OCI-M2 (cell line): ENCODE measurements around the gene OR2G2.

Experiments used
- DNase-seq: peaks from one replicate; lab custom pipeline; 2025; ENCODE audit not compliant: unreplicated experiment; lab: John Stamatoyannopoulos, UW

OR2G2 gene, protein sequence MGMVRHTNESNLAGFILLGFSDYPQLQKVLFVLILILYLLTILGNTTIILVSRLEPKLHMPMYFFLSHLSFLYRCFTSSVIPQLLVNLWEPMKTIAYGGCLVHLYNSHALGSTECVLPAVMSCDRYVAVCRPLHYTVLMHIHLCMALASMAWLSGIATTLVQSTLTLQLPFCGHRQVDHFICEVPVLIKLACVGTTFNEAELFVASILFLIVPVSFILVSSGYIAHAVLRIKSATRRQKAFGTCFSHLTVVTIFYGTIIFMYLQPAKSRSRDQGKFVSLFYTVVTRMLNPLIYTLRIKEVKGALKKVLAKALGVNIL

DNA sequence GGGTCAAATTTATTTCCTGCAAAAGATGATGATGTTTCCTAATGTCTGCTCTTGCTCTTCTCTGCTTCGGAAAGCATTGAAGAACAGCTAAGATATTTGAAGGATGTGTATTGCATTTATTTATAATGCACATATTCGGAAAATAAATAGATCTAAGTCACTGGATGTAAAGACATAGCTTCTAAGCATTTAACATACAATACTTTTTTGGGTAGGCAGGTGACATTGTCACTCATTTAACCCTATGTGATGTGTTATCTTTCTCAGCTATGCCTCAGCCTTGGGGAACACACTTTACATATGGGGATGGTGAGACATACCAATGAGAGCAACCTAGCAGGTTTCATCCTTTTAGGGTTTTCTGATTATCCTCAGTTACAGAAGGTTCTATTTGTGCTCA, at the start of gene OR2G2:
Gene OR2G2, plus strand, starts transcription at position 301 of the 400 bp plus-strand sequence. Its CDS starts 0 bp downstream, at position 301.
- DNase-seq, result no peak

DNA sequence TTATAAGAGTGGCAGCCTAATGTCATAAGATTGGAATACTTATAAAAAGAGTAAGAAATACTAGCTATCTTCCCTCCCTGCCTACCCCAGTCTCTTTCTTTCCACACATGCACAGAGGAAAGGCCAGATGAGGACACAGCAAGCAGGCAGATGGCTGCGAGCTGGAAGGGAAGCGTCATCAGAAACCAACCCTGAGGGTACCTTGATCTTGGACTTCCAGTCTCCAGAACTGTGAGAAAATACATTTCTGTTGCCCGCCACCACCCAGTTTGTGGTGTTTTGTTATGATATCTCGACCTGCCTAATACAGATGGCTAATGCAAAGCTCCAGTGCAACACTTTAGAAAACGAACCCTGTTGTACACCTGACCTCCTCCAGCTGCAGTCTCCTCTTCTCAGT, 49.6 kb upstream of the OR2G2 start:
- DNase-seq, result no peak

DNA sequence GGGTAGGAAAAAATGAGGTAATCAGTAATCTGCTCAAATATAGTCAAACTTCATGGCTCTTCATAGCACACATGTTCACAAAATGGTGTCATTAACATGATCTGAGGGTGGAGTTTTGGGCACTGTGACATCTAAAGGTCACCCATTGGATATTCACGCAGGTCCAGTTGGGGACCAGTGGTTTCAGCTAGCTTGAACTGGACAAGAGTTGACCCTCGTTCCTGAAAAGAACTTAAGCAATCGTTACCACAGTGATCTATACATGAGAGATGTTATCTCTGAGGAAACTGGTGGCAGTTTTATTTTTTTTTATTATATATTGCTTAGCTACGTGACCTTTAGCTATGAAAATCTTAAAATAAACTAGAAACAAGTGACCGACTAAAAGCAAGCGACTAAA, 48.9 kb upstream of the OR2G2 start:
- DNase-seq, result no peak

DNA sequence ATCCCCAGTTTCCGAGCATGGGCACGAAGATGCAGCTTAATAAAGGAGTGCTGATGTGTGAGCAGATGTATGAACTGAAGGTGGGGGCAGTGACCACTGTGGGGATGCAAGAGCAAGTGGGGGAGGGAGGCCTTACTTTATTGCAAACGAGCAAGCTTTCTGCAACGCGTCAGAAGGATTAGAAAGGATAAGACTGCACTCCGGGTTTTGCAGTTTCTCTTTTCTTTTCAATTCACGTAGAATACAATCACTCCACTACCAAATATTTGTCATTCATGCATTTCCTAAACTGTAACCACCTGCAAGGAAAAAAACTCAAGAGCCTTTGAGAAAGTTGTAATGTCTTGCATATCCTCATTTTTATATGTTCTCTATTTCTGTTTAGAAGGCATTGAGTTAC, 47.6 kb upstream of the OR2G2 start:
- DNase-seq, result no peak

DNA sequence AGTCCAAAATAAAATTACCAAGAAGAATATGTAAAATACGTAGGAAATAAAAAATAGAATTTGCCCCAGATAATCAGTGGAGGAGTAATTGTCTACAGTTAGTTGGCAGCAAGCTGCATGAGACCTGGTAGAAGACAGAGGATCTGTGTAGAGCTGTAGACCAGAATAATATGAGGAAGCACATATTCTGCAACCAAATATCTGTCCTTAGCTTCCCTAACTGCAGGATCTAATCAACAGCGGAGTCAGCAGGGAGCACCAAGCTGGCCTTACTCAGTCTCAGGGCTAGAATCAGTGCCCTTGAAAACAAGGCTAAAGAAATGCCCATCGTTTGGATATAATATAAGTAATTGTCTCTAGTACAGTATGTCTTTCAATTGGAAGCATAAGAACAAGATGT, 45.3 kb upstream of the OR2G2 start:
- DNase-seq, result no peak

DNA sequence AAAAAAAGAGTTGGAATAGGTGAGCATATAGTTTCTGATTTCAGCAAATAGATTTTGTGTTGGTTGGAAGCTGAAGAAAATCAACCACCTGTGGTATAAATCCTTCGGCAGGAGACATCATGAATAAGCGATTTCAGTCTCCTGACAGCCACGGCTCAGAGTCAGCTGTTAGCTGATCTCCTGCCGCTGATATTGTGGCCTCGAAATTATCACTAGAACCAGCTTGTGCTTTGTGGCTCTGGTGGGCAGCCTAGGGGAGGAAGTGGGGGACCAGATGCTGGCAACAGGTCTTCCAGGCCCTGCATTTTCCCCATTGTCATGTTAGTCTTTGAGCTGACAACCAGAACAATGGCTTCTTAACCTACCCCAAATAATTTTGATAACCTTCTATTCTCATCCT, 40.1 kb upstream of the OR2G2 start:
- DNase-seq, result peak; percentile 21

DNA sequence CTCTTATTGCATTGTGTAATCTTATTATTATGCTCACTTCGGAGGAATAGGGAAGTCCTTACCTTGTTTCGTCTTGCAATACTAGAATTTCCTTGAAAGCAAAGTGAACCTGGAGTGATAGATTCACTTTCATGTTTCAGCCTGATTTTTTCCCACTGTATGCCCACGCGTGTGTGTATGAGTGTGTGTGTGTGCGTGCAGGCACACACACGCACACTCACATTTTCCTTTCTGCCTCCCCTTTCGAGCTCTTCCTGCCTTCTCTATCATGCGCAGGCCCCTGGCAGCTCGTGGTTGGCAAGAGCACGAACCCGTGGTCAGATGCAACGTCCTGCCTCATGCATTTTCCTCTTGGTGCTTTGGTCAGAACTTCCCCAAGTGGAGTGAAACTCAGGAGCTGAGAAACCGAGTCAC, 39.4 kb upstream of the OR2G2 start, which contains the start of gene GCSAML:
Gene GCSAML, plus strand, starts transcription at position 366 of the 414 bp plus-strand sequence. CDS start 58 bp downstream, outside the sequence.
- DNase-seq, result no peak

DNA sequence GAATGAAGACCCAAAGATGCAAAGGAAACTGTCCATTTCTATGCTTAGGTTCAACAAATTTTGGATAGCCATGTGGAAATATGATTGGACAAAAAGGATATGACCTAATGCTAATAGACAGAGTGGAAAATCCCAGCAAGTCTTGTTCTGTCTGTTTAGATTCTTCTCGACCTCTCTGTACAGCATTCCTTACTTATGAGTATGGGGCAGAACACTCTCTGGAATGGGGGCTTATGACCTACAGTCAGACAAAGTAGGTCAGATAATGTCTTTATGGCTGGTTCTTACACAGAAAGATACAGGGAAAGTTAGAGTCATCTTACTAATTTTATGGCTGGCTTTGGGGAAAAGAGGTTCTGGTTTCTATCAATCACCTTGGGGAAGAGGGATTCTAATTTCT, 36.4 kb upstream of the OR2G2 start:
- DNase-seq, result no peak

DNA sequence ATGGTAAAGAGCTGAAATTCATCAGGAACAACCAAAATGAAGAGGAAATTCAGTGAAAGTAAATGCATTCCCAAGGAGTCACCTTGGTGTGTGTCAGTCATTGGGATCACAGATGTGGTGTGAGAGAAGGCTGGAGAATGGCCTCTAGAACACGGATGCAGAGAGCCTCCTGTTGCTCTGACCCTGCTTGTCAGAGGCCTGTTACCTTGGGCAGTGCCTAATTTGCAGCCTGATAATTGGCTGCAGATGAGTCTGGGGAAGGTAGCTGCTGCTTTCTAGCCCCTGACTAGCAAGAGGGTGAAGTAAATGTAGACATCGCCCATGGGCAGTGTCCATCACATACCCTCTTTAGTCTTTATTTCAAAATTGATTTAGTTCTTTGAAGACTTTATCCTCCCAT, 35.9 kb upstream of the OR2G2 start:
- DNase-seq, result no peak

DNA sequence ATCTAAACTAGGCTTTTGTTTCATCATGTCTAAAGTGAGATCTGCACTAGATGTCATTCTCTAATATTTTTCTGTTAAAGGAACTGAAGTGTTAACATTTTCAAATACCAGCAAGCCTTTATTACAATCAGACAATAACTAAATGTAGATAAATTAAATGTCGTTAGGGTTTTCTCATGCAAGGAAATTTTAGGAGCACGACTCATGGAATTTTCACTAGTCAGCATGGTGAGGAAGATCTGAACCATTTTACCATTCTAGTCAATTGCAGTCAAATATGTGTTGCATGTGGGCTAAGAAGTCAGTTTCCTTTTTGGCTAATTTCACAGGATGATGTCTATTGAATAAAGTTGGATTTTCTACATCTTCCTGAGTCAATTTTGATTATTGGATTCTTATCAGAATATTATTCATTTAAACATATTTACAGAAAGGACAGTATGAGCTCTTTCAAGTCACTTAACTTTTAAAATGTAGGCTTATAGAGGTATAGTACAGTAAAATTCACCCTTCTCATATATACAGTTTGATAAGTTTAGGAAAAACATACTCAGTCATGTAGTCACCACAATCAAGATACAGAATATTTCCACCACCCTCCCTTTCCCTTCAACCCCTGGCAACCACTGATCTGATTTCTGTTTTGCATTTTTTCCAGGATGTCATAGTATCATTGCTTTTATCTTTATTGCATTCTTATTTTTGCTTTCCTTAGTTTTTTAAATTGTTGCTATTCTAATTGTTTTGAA, 30.1 kb upstream of the OR2G2 start:
- no peak for DNase-seq

DNA sequence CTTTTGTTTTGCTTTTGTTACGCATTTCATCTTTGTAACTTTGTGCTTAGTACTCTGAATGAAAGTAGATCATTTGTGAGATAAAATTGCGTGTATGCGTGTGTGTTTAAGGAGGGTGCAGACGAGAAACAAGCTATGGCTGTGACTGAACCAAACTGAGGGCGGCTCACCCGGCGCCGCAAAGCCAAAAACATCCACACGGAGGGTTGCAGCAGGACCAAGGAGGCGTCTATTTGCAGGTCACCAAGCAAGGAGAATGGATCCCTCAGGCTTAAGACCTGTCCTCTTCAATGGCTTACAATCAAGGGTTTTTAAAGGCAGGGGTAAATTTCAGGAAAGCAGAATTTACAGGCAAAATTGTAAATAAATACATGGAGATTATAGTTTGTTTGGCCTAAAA, 26.4 kb upstream of the OR2G2 start:
- DNase-seq, result no peak

DNA sequence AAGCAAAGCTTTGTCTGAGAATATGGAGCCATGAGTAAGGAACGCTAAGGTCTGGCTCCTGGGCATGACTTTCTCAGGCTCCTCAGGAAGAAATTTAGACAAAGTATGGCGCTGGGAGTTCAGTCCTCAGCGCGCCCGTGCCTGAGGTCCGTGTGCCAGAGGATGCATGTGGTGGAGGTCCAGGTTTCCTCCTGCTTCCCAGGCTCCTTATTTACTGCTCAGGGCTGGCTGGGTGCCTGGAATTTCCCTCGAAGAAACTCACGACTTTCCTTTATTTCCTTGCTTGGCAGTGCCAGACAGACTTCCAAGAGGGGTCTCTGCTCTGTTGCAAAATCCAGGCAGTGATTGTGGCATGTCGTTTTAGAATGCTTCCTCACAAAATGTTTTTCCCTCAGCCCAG, 26.0 kb upstream of the OR2G2 start:
- DNase-seq, result no peak

DNA sequence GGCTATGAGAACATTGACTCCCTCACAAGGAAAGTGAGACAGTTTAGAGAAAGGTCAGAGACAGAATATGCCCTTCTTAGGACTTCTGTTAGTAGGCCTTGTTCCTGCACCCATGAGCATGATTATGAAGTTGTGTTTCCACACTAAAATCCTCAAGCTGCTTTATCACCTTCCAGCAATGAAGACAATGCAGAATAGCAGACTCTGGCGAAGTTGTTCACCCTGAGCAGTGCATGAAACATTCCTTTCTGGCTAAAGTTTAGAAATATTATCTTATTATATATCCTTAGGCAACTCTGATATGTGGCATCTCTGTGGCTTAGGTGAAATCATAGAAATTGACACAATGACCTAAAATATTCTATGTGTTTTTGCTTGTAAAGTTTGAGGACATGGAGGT, 13.9 kb upstream of the OR2G2 start:
- DNase-seq, result no peak

DNA sequence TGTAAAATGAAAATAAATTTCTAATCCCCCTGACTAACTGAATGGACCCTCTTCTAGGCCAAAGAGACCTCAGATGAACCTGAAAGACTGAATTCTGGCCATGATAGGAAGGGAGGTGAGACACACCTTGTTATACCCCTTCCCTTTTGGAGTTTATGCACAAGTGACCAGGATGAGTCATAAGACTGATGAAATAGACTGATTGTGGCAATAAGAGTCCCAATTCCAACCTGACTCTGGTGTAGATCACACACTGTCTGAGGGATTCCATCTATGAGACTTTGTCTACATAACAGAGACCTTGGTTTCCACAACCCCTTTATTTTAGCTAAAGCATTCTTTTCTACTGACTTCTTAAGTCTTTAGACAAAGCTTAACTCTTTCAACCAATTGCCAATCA, 13.5 kb upstream of the OR2G2 start:
- no peak for DNase-seq

DNA sequence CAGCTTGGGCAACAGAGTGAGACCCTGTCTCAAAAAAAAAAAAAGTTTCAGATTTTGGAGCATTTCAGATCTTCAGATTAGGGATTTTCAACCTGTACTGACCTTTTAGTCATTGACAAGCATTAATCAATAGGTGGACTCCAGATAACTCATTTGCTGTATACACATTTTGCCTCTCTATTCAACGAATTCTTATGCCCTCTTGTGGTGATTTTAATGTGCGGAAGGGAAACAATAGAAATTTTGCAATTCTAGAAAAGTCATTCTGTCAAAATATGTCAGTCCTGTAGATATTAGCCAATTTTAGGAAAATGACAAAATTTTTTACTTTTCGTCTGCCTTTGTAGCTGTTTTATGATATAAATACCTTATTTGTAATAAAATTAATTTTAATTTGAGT, 11.6 kb upstream of the OR2G2 start:
- DNase-seq, result no peak

DNA sequence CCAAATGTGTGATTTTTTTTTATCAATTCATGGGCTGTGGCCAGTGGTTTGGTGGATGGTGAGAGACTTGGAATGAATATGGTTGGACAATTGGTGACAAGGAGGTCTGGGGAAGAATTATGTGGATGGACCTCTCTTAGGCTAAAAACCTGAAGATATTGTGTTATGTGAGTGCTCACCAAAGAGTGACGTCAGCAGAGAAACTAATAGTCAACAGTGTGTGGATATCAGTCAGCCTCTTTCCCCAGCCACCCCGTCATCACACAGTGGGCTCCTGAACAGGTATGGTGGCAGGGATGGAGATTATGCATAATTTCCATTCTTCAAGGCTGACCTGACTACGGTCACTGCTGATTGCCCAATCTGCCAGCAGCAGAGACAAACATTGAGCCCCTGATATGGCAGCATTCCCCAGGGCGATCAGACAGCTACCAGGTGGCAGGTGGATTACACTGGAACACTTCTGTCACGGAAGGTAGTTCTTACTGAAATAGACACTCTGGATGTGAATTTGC, 9.2 kb upstream of the OR2G2 start:
- DNase-seq, result no peak

DNA sequence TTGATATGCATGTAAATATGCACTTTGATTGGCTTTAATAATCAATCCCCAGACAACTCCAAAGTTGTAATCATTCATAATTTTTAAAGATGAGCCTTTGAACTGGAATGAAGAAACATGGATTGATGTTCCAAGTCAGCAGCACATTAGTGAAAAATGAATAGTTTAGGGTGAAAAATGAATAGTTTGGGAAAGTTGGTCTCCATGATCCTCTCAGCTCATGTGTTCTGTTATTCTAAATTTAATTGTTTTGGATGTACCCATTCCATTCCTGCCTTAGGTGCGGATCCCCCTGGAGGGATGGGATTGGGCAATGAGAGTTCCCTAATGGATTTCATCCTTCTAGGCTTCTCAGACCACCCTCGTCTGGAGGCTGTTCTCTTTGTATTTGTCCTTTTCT, 17.1 kb downstream of the OR2G2 start, which contains the start of gene OR2G3:
Gene OR2G3, plus strand, starts transcription at position 301 of the 400 bp plus-strand sequence. Its CDS starts 0 bp downstream, at position 301.
- DNase-seq, result no peak

DNA sequence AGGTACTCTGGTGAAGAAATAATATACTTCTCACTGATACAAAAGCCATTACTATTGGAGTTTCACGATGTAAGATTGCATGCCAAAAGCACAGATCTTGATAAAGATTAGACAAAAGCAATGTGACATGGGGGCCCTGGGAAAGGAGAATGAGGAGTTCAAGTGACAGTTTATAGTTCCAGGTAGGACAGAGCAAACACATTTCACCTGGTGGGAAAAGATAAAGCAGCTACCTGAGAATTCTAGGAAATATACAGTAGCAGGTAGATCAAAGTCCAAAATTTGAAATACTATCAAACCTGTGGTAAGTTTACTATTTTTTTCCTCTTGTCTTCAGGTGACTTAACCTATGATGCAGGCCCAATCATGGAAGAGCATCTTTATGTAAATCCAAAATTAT, 25.2 kb downstream of the OR2G2 start:
- no peak for DNase-seq

DNA sequence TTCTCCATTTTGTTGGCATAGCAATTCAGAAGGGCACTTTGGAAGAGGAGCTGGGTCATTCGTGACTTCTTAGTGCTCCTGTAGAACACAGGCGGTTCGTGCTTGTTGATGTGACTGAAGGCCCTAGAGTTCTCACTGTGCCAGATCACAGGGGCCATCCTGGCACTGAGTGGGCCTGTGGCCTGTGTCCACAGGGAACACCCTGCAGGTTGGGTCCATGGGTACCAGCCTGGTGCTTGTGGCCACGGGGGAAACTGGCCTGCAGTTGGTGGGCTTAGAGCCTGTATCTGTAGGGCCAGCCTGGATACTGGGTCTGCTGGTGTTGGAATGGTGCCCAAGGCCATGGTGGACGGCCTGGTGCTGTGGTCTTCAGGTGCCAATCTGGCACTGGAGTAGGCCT, 26.5 kb downstream of the OR2G2 start:
- no peak for DNase-seq

DNA sequence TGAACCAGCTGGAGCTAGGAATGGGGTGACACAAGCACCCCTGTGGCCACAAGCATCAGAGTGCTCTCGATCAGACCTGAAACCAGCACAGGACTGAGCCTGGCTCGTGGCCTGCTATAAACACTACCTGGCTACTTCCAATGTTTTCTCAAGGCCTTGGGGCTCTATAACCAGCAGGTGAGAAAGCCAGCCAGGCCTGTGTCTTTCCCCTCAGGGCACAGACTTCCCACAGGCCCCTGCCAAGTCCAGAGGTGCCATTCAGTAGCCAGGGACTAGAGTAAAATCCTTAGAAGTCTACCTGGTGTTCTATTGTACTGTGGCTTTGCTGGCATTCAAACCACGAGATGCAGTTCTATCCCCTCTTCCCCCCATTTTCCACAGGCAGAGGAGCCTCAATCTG, 39.8 kb downstream of the OR2G2 start:
- DNase-seq, result no peak

DNA sequence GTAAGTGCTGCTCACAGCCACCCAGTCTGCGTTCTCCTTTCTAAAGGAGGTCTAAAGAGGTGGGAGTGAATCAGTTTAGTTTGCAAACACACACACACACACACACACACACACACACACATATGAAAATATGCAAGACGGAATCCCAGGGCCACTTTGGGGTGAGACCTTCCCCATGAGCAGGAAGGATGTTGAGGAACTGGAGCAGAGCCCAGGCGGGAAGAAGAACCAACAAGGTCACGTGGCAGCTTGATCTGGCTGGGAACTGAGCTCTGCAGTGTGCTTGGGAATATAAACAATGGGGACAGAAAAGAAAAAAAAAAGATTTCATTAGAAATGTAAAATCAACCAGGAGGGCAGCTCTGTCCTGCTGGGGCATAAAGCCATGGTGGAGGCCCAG, 49.9 kb downstream of the OR2G2 start:
- no peak for DNase-seq

DNA sequence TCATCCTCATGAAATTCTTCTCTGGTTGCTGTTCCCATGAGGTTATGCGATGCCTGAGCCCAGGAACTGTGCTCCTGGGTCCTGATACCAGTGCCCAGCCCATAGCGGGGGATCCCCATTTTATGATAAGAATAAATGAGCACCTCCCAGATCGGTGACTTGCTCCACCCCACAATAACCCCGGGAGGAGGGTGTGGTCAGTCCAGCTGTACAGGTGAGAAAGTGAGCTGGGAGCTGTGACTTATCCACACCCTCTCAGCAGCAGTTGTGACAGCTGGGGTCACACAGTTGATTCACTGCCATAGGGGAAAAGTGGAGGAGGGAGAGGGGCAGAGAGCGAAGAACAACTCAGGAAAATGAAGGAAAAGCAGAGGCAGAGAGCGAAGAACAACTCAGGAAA, 50.6 kb downstream of the OR2G2 start:
- DNase-seq, result no peak
